ENCODE results near the gene UBTD2.
"Not testable (repeated sequence)": the region's sequence is repeated elsewhere in the genome, so short reads cannot be mapped to it uniquely, and the experiment has no call there.

UBTD2 gene

DNA sequence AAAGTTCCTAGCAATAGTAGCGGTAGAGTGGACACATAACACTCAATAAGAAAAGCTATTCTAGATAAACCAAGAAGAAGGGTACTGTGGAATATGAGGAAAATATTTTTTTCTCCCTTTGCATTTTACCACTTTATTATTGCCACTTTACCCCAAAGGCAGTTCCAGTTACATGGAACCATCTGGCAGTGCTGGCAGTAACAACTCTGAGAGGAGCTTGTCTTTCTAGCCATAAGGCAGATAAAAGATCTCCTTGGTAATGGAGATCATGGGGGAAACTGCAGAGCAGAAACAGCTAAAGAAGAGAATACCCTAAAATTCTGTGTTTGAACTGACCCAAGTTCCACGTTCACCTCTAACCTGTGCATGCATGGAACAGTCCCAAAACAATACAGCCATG, 38.5 kb downstream of the UBTD2 start:
- DNase-seq: no peak

DNA sequence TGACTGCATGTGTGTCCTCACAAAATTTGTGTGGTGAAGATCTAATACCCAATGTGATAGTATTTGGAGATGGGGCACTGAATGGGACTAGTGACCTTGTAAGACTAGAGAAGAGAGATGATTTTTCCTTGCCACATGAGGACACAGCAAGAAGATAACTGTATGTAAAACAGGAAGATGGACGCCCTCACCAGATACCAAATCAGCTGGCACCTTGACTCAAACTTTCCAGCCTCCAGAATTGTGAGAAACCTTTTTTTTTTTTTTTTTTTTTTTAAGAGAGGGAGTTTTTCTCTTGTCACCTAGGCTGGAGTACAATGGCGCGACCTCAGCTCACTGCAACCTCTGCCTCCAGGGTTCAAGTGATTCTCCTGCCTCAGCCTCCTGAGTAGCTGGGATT, 40.3 kb downstream of the UBTD2 start:
- no peak for DNase-seq

GRCh38 chr5:172238334-172238733, 45.2 kb downstream of the UBTD2 start:
- DNase-seq: no peak

DNA sequence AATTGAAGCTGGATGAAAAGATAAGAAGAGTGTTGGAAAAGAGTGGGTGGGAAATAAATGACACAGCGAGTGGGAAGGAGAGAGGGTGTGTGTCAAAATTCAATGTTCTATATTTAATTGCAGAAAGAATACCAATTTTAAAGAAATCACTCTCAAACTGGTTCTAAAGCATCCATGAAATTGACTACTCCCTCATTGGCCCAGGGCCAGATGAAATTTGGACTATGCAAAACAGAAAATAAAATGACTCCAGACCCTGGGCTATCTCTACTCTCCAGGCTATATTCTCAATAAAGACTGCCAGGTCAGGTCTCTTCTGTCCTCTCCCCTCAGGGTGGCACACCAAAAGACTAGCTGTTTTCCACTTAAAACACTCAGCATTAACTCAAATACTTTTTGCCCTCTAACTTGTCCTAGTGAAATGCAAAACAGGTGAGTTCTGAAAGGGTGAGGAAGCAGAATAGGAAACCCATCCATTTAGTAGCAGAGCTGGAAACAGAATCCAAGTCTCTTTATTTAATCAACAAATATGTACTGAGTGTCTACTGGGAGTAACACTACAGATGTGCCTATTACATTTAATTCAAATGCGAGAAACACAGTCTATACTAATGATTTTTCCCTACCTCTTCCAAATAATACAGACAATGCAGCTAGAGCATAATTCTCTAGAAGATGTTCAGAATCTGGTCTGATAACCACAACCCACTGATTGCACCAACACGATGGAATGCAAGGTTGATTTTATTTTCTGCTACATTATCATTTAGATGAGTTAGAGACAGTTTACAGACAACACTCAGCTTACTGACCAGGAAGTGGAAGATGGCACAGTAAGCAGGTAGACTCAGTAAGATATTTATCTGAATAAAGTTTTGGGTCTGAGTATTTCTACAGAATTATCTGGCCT, 47.5 kb downstream of the UBTD2 start:
- no peak for DNase-seq

GRCh38 chr5:172235132-172235780, 48.3 kb downstream of the UBTD2 start:
- no peak for DNase-seq

- DNase-seq: no peak
Observed at GRCh38 chr5:172234031-172234430, 49.5 kb downstream of the UBTD2 start.

- no peak for DNase-seq
Observed at GRCh38 chr5:172229904-172230303, 53.7 kb downstream of the UBTD2 start.

GRCh38 chr5:172224996-172225395, 58.6 kb downstream of the UBTD2 start:
- DNase-seq: no peak

DNA sequence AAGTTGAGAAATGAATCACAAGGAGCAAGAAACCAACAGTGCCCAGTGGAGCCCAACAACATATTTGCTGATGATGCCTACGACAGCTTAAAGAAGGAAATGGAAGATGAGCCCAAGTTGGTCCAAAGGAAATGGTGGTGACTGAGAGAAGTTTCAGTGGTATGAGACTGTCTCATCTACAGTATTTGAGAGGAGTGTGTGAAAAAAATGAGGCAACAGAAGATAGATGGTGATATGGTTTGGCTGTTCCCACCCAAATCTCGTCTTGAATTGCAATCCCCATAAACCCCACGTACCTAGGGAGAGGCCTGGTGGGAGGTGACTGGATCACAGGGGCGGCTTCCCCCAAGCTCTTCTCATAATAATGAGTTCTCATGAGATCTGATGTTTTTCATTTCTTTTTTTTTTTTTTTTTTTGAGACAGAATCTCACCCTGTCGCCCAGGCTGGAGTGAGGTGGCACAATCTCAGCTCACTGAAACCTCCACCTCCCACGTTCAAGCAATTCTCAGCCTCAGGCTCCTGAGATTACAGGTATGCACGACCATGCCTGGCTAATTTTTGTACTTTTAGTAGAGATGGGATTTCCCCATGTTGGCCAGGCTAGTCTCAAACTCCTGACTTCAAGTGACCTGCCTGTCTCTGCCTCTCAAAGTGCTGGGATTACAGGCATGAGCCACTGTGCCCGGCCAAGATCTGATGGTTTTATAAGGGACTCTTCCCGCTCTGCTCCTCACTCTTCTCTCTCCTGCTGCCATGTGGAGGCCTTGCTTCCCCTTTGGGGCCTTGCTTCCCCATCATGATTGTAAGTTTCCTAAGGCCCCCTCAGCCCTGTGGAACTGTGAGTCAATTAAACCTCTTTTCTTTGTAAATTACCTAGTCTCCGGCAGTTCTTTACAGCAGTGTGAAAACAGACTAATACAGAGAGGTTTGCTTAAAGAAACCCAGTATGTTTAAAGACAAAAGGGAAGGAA, 59.4 kb downstream of the UBTD2 start:
- no peak for DNase-seq

- no peak for DNase-seq
Observed at GRCh38 chr5:172219296-172219695, 64.3 kb downstream of the UBTD2 start.

- no peak for DNase-seq
Observed at GRCh38 chr5:172216345-172216744, 67.2 kb downstream of the UBTD2 start.

DNA sequence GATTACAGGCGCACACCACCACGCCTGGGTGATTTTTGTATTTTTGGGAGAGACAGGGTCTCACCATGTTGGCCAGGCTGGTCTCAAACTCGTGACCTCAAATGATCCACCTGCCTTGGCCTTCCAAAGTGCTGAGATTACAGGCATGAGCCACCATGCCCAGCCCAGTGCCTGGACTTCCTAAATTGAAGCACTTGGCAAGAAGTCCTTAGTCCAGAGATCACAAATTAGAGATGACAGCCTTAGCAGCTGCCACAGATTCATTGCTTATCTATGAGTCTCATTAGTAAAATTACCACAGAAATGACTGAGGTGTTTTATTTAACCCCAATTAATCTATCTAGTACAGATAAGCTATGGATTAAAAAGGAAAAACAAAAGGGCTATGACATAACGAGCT, 70.4 kb downstream of the UBTD2 start:
- DNase-seq: no peak

DNA sequence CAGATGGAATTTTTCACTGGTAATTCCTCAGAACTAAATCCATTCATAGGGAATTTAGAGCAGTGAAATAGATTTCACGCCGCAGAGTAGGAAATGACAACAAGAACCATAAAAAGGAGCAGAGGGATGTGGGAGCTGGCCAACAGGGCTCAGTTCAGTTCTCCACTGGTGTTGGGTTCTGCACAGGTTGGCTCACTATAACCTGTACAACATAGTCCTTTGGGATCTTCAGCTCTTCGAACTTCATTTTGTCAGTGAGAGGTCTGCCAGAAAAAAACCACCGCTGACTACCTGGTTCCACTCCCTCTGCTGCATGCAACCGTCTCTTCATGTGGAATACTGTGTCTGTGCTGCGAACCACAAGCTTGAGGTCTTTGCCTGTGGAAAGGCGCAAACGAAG, 71.9 kb downstream of the UBTD2 start:
- DNase-seq: no peak

- no peak for DNase-seq
Observed at GRCh38 chr5:172209714-172210113, 73.8 kb downstream of the UBTD2 start.

DNA sequence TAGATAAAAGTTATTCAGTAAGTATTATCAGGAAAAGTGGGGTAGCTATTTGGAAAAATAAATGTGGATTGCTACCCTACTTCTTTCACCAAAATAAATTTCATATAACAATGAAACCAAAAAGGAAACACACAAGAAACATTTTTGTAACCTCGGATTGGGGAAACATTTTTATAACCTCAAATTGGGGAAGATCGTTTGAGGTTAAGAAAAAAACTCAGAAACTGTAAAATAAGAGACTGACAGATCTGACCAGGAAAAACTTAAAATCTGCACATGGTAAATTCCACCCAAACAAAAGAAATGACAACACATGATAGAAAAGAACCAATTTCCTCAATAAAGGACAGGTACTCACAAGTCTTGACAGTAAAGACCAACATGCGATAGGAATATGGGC, 76.1 kb downstream of the UBTD2 start:
- no peak for DNase-seq

GRCh38 chr5:172205984-172206383, 77.6 kb downstream of the UBTD2 start:
- DNase-seq: not testable (repeated sequence)

DNA sequence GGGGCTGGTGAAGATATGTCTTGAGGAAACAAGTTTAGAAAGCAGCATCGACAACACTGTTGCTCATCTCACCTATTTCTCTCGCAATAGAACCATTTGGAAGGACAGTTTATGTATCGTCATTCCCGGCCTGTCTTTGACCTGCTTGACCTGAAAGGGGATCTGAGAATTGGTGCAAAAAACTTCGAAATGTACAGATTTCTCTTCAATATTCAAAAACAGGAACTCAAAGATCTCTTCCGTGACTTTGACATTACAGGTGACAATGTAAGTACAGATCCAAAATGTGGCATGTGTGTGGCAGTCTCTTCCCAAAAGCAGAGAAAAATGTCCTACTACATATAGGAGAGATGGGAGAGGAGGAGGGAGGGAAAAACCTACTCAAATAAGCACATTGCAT, 83.1 kb downstream of the UBTD2 start:
- no peak for DNase-seq

- DNase-seq: no peak
Observed at GRCh38 chr5:172199446-172199845, 84.1 kb downstream of the UBTD2 start.

- DNase-seq: not testable (repeated sequence)
Observed at GRCh38 chr5:172197775-172198174, 85.8 kb downstream of the UBTD2 start.

- peak; percentile 49 for DNase-seq
Observed at GRCh38 chr5:172194985-172195774, 88.4 kb downstream of the UBTD2 start.

DNA sequence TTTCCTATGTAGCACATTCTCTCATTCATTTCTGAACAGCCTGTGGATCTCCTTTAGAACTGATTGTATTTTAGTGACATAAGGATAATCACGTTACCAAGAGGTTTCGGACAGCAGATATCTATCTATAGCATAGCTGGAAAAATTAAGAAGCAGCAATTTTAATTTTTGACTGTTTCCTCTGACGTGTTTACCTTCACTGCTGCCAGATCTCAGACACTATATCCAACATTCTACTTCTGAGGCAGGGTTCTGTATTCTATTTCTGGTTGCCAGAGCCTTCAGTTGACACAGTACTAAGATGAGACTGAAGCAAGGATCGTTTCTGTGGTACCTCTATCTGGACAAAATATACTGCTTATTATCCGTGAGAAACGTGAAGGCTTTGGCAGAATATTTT, 89.7 kb downstream of the UBTD2 start, which contains the start of gene EFCAB9:
EFCAB9 (plus strand) TSS at position 301 of the 400 bp plus-strand sequence; CDS start at position 302, 1 bp downstream.
- no peak for DNase-seq

DNA sequence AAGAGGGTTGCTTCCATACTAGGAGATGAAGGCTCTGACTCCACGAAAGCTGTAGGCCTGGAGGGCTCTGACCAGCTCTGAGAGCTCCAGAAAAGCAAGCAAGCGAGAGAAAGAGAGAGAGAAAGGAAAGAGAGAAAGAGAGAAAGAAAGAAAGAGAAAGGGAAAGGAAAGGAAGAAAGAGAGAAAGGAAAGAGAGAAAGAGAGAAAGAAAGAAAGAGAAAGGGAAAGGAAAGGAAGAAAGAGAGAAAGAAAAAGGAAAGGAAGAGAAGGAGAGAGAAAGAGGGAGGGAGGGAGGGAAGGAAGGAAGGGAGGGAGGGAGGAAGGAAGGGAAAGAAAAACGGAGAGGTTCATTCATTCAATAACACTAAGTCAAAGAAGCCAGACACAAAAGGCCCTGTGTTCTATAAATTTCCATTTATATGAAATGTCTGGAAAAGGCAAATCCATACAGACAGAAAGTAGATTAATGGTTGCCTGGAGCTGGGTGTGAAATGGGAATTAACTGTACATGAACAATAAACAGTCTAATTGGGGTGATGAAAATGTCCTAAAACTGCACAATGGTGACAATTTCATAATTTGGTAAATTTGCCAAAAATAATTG, 93.8 kb downstream of the UBTD2 start:
- no peak for DNase-seq

Data from islet precursor cell (in vitro differentiated cells).